Subcutaneous adipose tissue (tissue), 4 donors: Measurements from ENCODE around the gene NRXN2. TPM values are rescaled to one million over a fixed set of nuclear protein-coding genes. Genes with fewer than 3 reads are reported as not detected.

Source experiments
- total RNA-seq, 4 donors: library from RNA; depleted of rRNA; stranded (reverse); fragments of >200 nt; gene quantifications; one replicate each; pipeline ENCODE4 v1.1.0, GENCODE V29; 2016
- TF ChIP-seq, protein P1 (sequence below): fragments of 450-650 bp; IDR thresholded peaks from one replicate; pipeline ENCODE4 v1.5.1; 2016; ENCODE audit warnings: low read depth, mild to moderate bottlenecking, control low read depth, antibody characterized with exemption, moderate library complexity

Gene NRXN2
- total RNA-seq, 4 donors from 2014 or later, result 0.16 to 7.0 (median 2.9) TPM

- TF ChIP-seq, protein P1, sequence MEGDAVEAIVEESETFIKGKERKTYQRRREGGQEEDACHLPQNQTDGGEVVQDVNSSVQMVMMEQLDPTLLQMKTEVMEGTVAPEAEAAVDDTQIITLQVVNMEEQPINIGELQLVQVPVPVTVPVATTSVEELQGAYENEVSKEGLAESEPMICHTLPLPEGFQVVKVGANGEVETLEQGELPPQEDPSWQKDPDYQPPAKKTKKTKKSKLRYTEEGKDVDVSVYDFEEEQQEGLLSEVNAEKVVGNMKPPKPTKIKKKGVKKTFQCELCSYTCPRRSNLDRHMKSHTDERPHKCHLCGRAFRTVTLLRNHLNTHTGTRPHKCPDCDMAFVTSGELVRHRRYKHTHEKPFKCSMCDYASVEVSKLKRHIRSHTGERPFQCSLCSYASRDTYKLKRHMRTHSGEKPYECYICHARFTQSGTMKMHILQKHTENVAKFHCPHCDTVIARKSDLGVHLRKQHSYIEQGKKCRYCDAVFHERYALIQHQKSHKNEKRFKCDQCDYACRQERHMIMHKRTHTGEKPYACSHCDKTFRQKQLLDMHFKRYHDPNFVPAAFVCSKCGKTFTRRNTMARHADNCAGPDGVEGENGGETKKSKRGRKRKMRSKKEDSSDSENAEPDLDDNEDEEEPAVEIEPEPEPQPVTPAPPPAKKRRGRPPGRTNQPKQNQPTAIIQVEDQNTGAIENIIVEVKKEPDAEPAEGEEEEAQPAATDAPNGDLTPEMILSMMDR, result no peak
Measured at GRCh38 chr11:64745521-64746328, 22.7 kb upstream of the NRXN2 start.

- TF ChIP-seq, protein P1, result no peak
Measured at GRCh38 chr11:64745189-64745520, 22.2 kb upstream of the NRXN2 start.

DNA sequence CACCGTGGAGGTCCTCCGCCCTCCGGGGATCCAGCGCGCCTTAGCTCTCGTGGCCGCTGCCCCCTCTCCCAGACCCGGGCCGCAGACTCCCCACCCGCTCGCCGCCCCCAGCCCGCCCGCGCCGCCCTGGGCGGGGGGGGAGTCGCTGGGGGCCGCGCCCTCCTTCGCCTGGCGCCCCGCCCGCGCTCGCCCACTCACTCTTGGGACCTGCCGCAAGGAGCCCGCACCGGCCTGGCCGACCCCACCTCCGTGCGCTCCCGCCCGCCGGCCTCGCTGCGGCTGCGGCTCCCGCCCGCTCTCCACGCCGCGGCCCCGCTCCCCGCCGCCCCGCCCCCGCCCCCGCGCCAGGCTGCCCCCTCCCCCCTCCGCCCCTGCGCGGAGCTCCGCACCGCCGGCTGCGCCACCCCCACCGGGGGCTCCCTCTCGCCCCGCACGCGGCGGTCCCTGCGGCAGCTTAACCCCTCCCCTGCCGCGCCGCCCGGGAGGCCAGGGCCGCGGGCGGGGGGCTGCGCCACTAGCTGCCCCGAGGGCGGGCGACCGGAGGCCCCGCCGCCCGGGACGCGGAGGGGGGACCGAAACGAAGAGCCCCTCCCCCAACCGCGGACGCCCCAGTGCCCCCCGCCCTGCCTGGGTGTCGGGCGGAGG, 21.7 kb upstream of the NRXN2 start:
- TF ChIP-seq, protein P1, result no peak

GRCh38 chr11:64743591-64744543, 20.9 kb upstream of the NRXN2 start, which contains the start of gene RASGRP2:
RASGRP2 (minus strand) TSS chr11:64744142; CDS start chr11:64742866, 1,276 bp downstream.
- TF ChIP-seq, protein P1, result no peak

DNA sequence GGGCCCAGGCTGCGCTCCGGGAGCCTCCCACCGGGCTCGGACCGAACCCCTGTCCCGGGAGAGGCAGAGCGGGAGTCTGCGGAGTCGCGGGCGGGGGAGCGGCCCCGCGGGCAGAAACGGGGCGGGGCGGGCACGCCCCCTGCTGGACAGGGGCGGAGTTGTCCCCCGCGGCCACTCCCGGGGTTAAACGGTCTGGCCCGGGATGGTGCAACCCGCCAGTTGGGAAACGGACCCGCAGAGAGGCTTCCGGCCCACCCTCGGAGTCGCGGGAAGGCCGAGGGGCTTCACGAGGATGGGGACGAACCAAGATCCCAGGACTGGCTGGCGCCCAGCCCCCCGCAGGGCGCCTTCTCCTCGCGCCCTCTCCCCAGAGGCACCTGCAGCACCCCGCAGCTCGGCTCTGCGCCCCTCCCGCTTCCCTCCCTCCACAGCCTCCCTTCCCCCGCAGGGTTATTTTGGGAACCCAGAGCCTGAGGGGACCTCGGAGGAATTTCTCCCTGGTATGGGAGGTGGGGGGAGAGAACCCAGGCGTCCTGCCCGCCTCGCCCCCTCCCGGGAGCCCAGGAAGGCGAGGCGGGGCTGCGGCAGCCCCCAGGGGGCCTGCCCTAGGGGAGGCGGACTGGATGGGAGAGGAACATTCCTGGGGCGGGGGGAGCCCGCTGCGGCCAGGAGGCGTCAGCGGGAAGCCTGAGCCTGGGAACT, 20.0 kb upstream of the NRXN2 start:
- TF ChIP-seq, protein P1, result no peak

DNA sequence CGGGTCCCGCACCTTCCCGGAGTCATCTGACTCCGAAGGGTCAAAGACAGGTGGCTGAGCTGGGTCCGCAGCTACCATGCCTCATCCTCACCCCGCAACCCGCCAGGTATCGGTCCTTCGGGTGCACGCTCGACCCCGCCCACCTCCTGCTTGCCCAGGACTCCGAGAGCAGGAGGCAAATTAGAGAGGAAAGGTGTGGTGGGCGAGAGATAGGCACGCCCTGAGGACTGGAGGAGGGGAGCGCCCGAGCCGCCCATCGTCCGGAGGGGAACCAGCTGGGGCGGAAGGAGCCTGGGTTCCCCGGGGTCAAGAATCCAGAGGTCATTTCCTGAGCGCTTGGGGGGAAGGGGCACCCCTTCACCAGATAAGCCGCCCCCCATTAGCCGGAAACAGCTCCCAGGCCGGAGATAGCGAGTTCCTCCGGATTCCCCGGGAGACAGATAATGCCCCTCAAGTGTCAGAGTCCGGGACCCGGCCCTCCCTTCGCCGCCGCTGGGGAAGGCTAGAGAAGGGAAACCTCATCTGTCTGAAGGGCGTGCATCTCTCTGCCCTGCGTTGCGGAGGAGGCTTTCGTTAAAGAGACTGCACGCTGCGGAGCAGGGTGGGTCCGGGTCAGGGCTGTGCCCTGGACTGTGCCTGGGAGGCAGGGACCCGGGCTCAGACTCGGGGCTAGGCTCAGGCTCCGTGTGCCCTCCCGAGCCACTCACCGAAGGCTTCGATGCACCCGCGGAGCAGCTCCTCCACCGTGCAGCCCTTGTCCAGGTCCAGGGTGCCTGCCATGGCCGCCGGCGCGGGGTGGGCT, 19.3 kb upstream of the NRXN2 start:
- TF ChIP-seq, protein P1, result no peak
